Neural cell (in vitro differentiated cells): ENCODE data around the gene PCLO. TPM values are rescaled to one million over a fixed set of nuclear protein-coding genes. Genes with fewer than 3 reads are reported as not detected.
"Not testable (repeated sequence)": the region's sequence is repeated elsewhere in the genome, so short reads cannot be mapped to it uniquely, and the experiment has no call there.

Experiments used
- H2AFZ ChIP-seq: fragments of 200-600, 300-800 bp; sonication (generic), shearing (Covaris generic); 2 replicates; pipeline ENCODE4 v1.6.0; 2014; ENCODE audit warnings: low read depth, mild to moderate bottlenecking, antibody characterized with exemption, low read length, moderate library complexity
- H3F3A ChIP-seq: fragments of 200-600 bp; shearing (Covaris generic); 2 replicates; pipeline ENCODE4 v1.6.1; 2016; ENCODE audit warnings: mild to moderate bottlenecking, moderate library complexity, mixed read lengths, antibody characterized with exemption, low read length; ENCODE audit not compliant: insufficient read depth, poor library complexity, severe bottlenecking
- H3K27ac ChIP-seq: fragments of 200-600, 300-800 bp; sonication (generic), shearing (Covaris generic); 2 replicates; pipeline ENCODE4 v1.5.1; 2014; ENCODE audit warnings: mild to moderate bottlenecking, low read length, moderate library complexity
- H3K27me3 ChIP-seq: fragments of 300-800, 200-600 bp; sonication (generic), shearing (Covaris generic); 2 replicates; pipeline ENCODE4 v1.6.0; 2014; ENCODE audit warnings: mild to moderate bottlenecking, low read depth, low read length, moderate library complexity; ENCODE audit not compliant: insufficient read depth
- H3K36me3 ChIP-seq: fragments of 300-800, 200-600 bp; sonication (generic), shearing (Covaris generic); 2 replicates; pipeline ENCODE4 v1.5.1; 2014; ENCODE audit warnings: mild to moderate bottlenecking, antibody characterized with exemption, low read length, moderate library complexity; ENCODE audit not compliant: insufficient read depth
- H3K4me2 ChIP-seq: fragments of 300-800, 200-600 bp; sonication (generic), shearing (Covaris generic); 2 replicates; pipeline ENCODE4 v1.6.0; 2014; ENCODE audit warnings: mild to moderate bottlenecking, low read length
- H3K4me3 ChIP-seq: fragments of 300-800, 200-600 bp; sonication (generic), shearing (Covaris generic); 2 replicates; pipeline ENCODE4 v1.5.1; 2014; ENCODE audit warnings: mild to moderate bottlenecking, low read length, moderate library complexity
- H3K79me2 ChIP-seq: fragments of 200-600 bp; shearing (Covaris generic); replicated peaks from 2 replicates; pipeline ENCODE4 v1.6.0; 2014; ENCODE audit warnings: mild to moderate bottlenecking, low read length, moderate library complexity; ENCODE audit not compliant: insufficient read depth
- H3K9ac ChIP-seq: fragments of 300-800, 200-600 bp; sonication (generic), shearing (Covaris generic); 2 replicates; pipeline ENCODE4 v1.6.1; 2016; ENCODE audit warnings: mild to moderate bottlenecking, low read length, mixed read lengths
- H3K9me2 ChIP-seq: fragments of 200-600 bp; shearing (Covaris generic); 2 replicates; pipeline ENCODE4 v1.6.1; 2016; ENCODE audit warnings: mild to moderate bottlenecking, low read length, mixed read lengths; ENCODE audit not compliant: insufficient read depth
- H3K9me3 ChIP-seq: fragments of 200-600, 300-800 bp; sonication (generic), shearing (Covaris generic); 2 replicates; pipeline ENCODE4 v1.6.1; 2016; ENCODE audit warnings: mild to moderate bottlenecking, mixed run types, low read length, moderate library complexity, mixed read lengths
- H4K20me1 ChIP-seq: fragments of 200-600 bp; shearing (Covaris generic); 2 replicates; pipeline ENCODE4 v1.6.1; 2016; ENCODE audit warnings: mild to moderate bottlenecking, mixed run types; ENCODE audit not compliant: insufficient read depth
- EP300 ChIP-seq: fragments of 450-650 bp; conservative IDR thresholded peaks from 2 replicates; pipeline ENCODE4 v1.6.1; 2014; ENCODE audit warnings: antibody characterized with exemption, mild to moderate bottlenecking, moderate library complexity; ENCODE audit not compliant: poor library complexity, severe bottlenecking
- EZH2 ChIP-seq: fragments of 200-600, 300-800 bp; shearing (Covaris generic), sonication (generic); IDR thresholded peaks from 2 replicates; pipeline ENCODE4 v1.6.1; 2014; ENCODE audit warnings: antibody characterized with exemption, low read length, borderline replicate concordance, mild to moderate bottlenecking; ENCODE audit not compliant: insufficient read depth, poor library complexity, severe bottlenecking
- MXI1 ChIP-seq: fragments of 450-650 bp; conservative IDR thresholded peaks from 2 replicates; pipeline ENCODE4 v1.6.1; 2014; ENCODE audit warnings: antibody characterized with exemption, mild to moderate bottlenecking; ENCODE audit not compliant: poor library complexity, severe bottlenecking
- POLR2AphosphoS5 ChIP-seq: IDR thresholded peaks from 2 replicates; pipeline ENCODE4 v1.6.1; 2012
- RAD21 ChIP-seq: fragments of 450-650 bp; conservative IDR thresholded peaks from 2 replicates; pipeline ENCODE4 v1.6.1; 2014; ENCODE audit warnings: antibody characterized with exemption, mild to moderate bottlenecking, moderate library complexity
- SMC3 ChIP-seq: fragments of 450-650 bp; conservative IDR thresholded peaks from 2 replicates; pipeline ENCODE4 v1.6.1; 2014; ENCODE audit warnings: antibody characterized with exemption, mild to moderate bottlenecking, moderate library complexity; ENCODE audit not compliant: poor library complexity
- TAF1 ChIP-seq: IDR thresholded peaks from 2 replicates; pipeline ENCODE4 v1.6.1; 2012; ENCODE audit warnings: low read depth
- polyA plus RNA-seq: library from polyadenylated mRNA; depleted of rRNA; stranded (reverse); fragments of >200 nt; gene quantifications from 2 replicates; pipeline ENCODE4 v1.2.3, GENCODE V29; 2014
- TF ChIP-seq, protein P1 (sequence below): IDR thresholded peaks from 2 replicates; pipeline ENCODE4 v1.6.1; 2012; ENCODE audit warnings: borderline replicate concordance
- TF ChIP-seq, protein P2 (sequence below): fragments of 450-650 bp; IDR thresholded peaks from 2 replicates; pipeline ENCODE4 v1.5.1; 2014; ENCODE audit warnings: antibody characterized with exemption, mild to moderate bottlenecking, moderate library complexity; ENCODE audit not compliant: poor library complexity, severe bottlenecking

Gene PCLO
- polyA plus RNA-seq, 1 donor from 2014 or later, result 25.5 TPM

DNA sequence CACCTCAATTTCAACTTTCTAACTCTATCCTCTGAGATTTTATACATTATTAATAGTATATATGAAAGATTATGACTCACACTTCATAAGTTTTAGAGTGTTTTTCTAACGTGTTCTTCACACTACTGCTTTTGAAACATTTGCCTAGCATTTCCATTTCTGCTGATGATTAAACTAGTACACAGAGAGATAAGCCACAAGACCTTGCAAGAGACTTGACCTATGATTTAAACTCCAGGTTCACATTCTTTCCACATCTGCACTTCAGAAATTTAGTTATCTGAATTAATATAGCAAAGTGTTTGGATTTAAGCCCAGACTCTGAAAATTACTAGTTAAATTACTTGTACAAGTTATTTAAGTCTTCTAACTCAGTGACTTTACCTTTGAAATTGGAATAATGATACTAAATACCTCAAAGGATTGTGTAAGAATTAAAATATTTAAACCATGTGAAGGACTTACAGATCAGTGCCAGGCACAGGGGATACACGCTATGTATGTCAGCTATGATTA, 66.6 kb downstream of the PCLO start:
- no peaks in the 10 kb centered on the region for H3K36me3 ChIP-seq

DNA sequence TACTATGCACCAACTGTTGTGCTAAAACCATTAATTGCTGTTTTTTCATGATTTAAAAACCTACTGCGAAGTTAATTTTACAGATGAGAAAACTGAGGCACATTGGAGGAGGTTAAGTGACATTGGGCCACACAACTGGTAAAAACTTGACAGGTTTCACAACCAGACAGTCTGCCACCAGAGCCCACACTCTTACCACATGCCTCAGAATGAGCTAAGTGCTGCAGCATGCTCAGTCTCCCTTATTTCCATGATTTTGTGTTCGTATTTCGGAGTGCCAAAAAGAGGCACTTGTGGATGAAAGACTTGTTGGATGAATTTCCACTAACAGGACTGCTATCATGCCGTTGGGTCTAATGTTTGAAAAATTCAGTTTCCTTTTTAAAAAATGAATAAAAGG, 77.4 kb downstream of the PCLO start:
- Histone ChIP-seq H3K4me2 (no peak overlapping the region), H3K36me3 (no peaks in the 10 kb centered on the region), H2AFZ (no peak overlapping the region), H3K9me3 (no peaks in the 10 kb centered on the region), H3K27ac (no peak overlapping the region), H3K4me3 (no peak overlapping the region), H3K9me2 (no peaks in the 10 kb centered on the region), H4K20me1 (no peaks in the 10 kb centered on the region), H3K9ac (no peak overlapping the region), H3F3A (no peaks in the 10 kb centered on the region), H3K27me3 (no peaks in the 10 kb centered on the region), H3K79me2 (no peaks in the 10 kb centered on the region)
- TF ChIP-seq SMC3, result no peak
- no peak for TF ChIP-seq EZH2
- TF ChIP-seq, protein P1, sequence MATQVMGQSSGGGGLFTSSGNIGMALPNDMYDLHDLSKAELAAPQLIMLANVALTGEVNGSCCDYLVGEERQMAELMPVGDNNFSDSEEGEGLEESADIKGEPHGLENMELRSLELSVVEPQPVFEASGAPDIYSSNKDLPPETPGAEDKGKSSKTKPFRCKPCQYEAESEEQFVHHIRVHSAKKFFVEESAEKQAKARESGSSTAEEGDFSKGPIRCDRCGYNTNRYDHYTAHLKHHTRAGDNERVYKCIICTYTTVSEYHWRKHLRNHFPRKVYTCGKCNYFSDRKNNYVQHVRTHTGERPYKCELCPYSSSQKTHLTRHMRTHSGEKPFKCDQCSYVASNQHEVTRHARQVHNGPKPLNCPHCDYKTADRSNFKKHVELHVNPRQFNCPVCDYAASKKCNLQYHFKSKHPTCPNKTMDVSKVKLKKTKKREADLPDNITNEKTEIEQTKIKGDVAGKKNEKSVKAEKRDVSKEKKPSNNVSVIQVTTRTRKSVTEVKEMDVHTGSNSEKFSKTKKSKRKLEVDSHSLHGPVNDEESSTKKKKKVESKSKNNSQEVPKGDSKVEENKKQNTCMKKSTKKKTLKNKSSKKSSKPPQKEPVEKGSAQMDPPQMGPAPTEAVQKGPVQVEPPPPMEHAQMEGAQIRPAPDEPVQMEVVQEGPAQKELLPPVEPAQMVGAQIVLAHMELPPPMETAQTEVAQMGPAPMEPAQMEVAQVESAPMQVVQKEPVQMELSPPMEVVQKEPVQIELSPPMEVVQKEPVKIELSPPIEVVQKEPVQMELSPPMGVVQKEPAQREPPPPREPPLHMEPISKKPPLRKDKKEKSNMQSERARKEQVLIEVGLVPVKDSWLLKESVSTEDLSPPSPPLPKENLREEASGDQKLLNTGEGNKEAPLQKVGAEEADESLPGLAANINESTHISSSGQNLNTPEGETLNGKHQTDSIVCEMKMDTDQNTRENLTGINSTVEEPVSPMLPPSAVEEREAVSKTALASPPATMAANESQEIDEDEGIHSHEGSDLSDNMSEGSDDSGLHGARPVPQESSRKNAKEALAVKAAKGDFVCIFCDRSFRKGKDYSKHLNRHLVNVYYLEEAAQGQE, result no peak
- no peak for TF ChIP-seq POLR2AphosphoS5

More for the DNA sequence above, 66.6 kb downstream of the PCLO start:
- Histone ChIP-seq H3K4me2 (no peak overlapping the region), H3K27me3 (no peaks in the 10 kb centered on the region), H3K4me3 (no peak overlapping the region), H4K20me1 (no peaks in the 10 kb centered on the region), H2AFZ (no peak overlapping the region), H3F3A (no peaks in the 10 kb centered on the region), H3K9me2 (no peaks in the 10 kb centered on the region), H3K79me2 (no peaks in the 10 kb centered on the region), H3K9me3 (no peaks in the 10 kb centered on the region), H3K27ac (no peak overlapping the region), H3K9ac (no peak overlapping the region)
- TF ChIP-seq RAD21, result no peak
- TF ChIP-seq EZH2, result no peak
- TF ChIP-seq TAF1, result no peak
- TF ChIP-seq POLR2AphosphoS5, result no peak
- TF ChIP-seq SMC3, result no peak
- TF ChIP-seq, protein P1, result no peak
- TF ChIP-seq, protein P2, sequence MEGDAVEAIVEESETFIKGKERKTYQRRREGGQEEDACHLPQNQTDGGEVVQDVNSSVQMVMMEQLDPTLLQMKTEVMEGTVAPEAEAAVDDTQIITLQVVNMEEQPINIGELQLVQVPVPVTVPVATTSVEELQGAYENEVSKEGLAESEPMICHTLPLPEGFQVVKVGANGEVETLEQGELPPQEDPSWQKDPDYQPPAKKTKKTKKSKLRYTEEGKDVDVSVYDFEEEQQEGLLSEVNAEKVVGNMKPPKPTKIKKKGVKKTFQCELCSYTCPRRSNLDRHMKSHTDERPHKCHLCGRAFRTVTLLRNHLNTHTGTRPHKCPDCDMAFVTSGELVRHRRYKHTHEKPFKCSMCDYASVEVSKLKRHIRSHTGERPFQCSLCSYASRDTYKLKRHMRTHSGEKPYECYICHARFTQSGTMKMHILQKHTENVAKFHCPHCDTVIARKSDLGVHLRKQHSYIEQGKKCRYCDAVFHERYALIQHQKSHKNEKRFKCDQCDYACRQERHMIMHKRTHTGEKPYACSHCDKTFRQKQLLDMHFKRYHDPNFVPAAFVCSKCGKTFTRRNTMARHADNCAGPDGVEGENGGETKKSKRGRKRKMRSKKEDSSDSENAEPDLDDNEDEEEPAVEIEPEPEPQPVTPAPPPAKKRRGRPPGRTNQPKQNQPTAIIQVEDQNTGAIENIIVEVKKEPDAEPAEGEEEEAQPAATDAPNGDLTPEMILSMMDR, result no peak
- no peak for TF ChIP-seq EP300
- no peak for TF ChIP-seq MXI1

DNA sequence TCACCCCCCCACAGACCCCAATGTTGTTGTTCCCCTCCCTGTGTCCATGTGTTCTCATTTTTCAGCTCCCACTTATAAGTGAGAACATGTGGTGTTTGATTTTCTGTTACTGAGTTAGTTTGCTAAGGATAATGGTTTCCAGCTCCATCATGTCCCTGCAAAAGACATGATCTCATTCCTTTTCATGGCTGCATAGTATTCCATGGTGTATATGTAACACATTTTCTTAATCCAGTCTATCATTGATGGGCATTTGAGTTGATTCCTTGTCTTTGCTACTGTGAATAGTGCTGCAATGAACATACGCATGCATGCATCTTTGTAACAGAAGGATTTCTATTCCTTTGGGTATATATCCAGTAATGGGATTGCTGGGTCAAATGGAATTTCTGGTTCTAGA, 82.8 kb downstream of the PCLO start:
- H3K9me3 ChIP-seq, H3K4me2 ChIP-seq, H3K27me3 ChIP-seq, H3K27ac ChIP-seq, H3K9me2 ChIP-seq, H3K79me2 ChIP-seq, H4K20me1 ChIP-seq, H3K36me3 ChIP-seq, H3K4me3 ChIP-seq, H3F3A ChIP-seq, H3K9ac ChIP-seq, H2AFZ ChIP-seq: not testable (repeated sequence)
